Measurements from ENCODE around the gene BRIP1.

GRCh38 chr17:61806081-61806828, 57.1 kb downstream of the BRIP1 start:
- TF ChIP-seq EZH2 (IDR thresholded peaks at IDR 0.05; ENCODE audit: borderline replicate concordance, low read depth, low read length, severe bottlenecking) (no peak), POLR2A (IDR thresholded peaks at IDR 0.05; ENCODE audit: low read depth, low read length) (no peak), MAX (IDR thresholded peaks at IDR 0.05; ENCODE audit: insufficient read depth, insufficient read length) (no peak), POLR2AphosphoS5 (IDR thresholded peaks at IDR 0.05; ENCODE audit: insufficient read depth, low read depth, low read length) (no peak), JUN (IDR thresholded peaks at IDR 0.05; ENCODE audit: borderline replicate concordance, insufficient read depth, insufficient read length, low read depth) (no peak), GATA2 (IDR thresholded peaks at IDR 0.05; ENCODE audit: insufficient read depth, insufficient read length, low read depth, low read length) (no peak)
- TF ChIP-seq, protein P1, sequence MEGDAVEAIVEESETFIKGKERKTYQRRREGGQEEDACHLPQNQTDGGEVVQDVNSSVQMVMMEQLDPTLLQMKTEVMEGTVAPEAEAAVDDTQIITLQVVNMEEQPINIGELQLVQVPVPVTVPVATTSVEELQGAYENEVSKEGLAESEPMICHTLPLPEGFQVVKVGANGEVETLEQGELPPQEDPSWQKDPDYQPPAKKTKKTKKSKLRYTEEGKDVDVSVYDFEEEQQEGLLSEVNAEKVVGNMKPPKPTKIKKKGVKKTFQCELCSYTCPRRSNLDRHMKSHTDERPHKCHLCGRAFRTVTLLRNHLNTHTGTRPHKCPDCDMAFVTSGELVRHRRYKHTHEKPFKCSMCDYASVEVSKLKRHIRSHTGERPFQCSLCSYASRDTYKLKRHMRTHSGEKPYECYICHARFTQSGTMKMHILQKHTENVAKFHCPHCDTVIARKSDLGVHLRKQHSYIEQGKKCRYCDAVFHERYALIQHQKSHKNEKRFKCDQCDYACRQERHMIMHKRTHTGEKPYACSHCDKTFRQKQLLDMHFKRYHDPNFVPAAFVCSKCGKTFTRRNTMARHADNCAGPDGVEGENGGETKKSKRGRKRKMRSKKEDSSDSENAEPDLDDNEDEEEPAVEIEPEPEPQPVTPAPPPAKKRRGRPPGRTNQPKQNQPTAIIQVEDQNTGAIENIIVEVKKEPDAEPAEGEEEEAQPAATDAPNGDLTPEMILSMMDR (IDR thresholded peaks at IDR 0.05; ENCODE audit: extremely low read depth in 1 of 2, insufficient read depth in 1 of 2, low read depth in 1 of 2, low read length in 2 of 2): no peak
